Measurements from ENCODE around the gene KIF11. TPM values are rescaled to one million over a fixed set of nuclear protein-coding genes. Genes with fewer than 3 reads are reported as not detected.

KIF11 gene
- 9.1 and 14.2 TPM in 2 replicates for total RNA-seq (2014; rRNA removed; shearing (Covaris generic); ENCODE audit: low replicate concordance)

GRCh38 chr10:92592761-92593618 lies at the start of gene KIF11:
KIF11 (plus strand) TSS chr10:92593130; CDS start chr10:92593376, 246 bp downstream.
- Histone ChIP-seq H4K20me1 (ENCODE audit: insufficient read depth, low read depth, low read length) (no peaks in the 10 kb centered on the region), H3K4me2 (ENCODE audit: low read depth, low read length, poor library complexity, severe bottlenecking) (peak within 1 kb of the TSS; percentile 83), H3K79me2 (ENCODE audit: low read length) (peaks cover 50% of the 10 kb centered on the region), H3K9me3 (ENCODE audit: low read length) (no peaks in the 10 kb centered on the region), H3K9ac (ENCODE audit: low read length) (peak within 1 kb of the TSS; percentile 85), H3K27me3 (ENCODE audit: low read length) (no peaks in the 10 kb centered on the region), H3K36me3 (ENCODE audit: insufficient read depth, low read length) (no peaks in the 10 kb centered on the region), H3K27ac (ENCODE audit: low read length) (peak within 1 kb of the TSS; percentile 92), H3K4me1 (ENCODE audit: low read length) (peaks cover 47% of the 10 kb centered on the region), H2AFZ (ENCODE audit: low read length) (no peak within 1 kb of the TSS), H3K9me2 (replicated peaks; ENCODE audit: insufficient read depth, low read length) (no peaks in the 10 kb centered on the region), H3K4me3 (ENCODE audit: low read length) (peak within 1 kb of the TSS; percentile 80)
- peak; percentile 96 for DNase-seq

- Histone ChIP-seq H3K9me2 (replicated peaks; ENCODE audit: insufficient read depth, low read length) (no peaks in the 10 kb centered on the region), H3K36me3 (ENCODE audit: insufficient read depth, low read length) (no peaks in the 10 kb centered on the region), H3K9ac (ENCODE audit: low read length) (no peak overlapping the region), H3K4me1 (ENCODE audit: low read length) (peaks cover 66% of the 10 kb centered on the region), H3K4me3 (ENCODE audit: low read length) (no peak overlapping the region), H3K27me3 (ENCODE audit: low read length) (no peaks in the 10 kb centered on the region), H4K20me1 (ENCODE audit: insufficient read depth, low read depth, low read length) (no peaks in the 10 kb centered on the region), H3K79me2 (ENCODE audit: low read length) (peaks cover 88% of the 10 kb centered on the region), H2AFZ (ENCODE audit: low read length) (no peak overlapping the region), H3K9me3 (ENCODE audit: low read length) (no peaks in the 10 kb centered on the region), H3K4me2 (ENCODE audit: low read depth, low read length, poor library complexity, severe bottlenecking) (peak overlapping the region; percentile 15), H3K27ac (ENCODE audit: low read length) (peak overlapping the region; percentile 66)
- DNase-seq, result peak; percentile 42
Measured at GRCh38 chr10:92544296-92544695, 48.6 kb upstream of the KIF11 start.

GRCh38 chr10:92545556-92545955 lies 47.4 kb upstream of the KIF11 start:
- no peaks in the 10 kb centered on the region for H3K36me3 ChIP-seq (ENCODE audit: insufficient read depth, low read length)
- no peak overlapping the region for H3K4me3 ChIP-seq (ENCODE audit: low read length)
- H3K4me1 ChIP-seq (ENCODE audit: low read length), result peaks cover 59% of the 10 kb centered on the region
- no peaks in the 10 kb centered on the region for H3K9me2 ChIP-seq (replicated peaks; ENCODE audit: insufficient read depth, low read length)
- no peaks in the 10 kb centered on the region for H3K27me3 ChIP-seq (ENCODE audit: low read length)
- no peaks in the 10 kb centered on the region for H4K20me1 ChIP-seq (ENCODE audit: insufficient read depth, low read depth, low read length)
- H3K79me2 ChIP-seq (ENCODE audit: low read length), result peaks cover 79% of the 10 kb centered on the region
- H3K4me2 ChIP-seq (ENCODE audit: low read depth, low read length, poor library complexity, severe bottlenecking), result no peak overlapping the region
- no peak overlapping the region for H3K9ac ChIP-seq (ENCODE audit: low read length)
- peak overlapping the region; percentile 66 for H3K27ac ChIP-seq (ENCODE audit: low read length)
- no peaks in the 10 kb centered on the region for H3K9me3 ChIP-seq (ENCODE audit: low read length)
- no peak for DNase-seq
- no peak overlapping the region for H2AFZ ChIP-seq (ENCODE audit: low read length)

- no peak overlapping the region for H2AFZ ChIP-seq (ENCODE audit: low read length)
- no peak overlapping the region for H3K27ac ChIP-seq (ENCODE audit: low read length)
- no peaks in the 10 kb centered on the region for H3K36me3 ChIP-seq (ENCODE audit: insufficient read depth, low read length)
- H3K4me2 ChIP-seq (ENCODE audit: low read depth, low read length, poor library complexity, severe bottlenecking), result no peak overlapping the region
- no peak for DNase-seq
- H4K20me1 ChIP-seq (ENCODE audit: insufficient read depth, low read depth, low read length), result no peaks in the 10 kb centered on the region
- no peaks in the 10 kb centered on the region for H3K9me2 ChIP-seq (replicated peaks; ENCODE audit: insufficient read depth, low read length)
- no peaks in the 10 kb centered on the region for H3K9me3 ChIP-seq (ENCODE audit: low read length)
- peaks cover 38% of the 10 kb centered on the region for H3K4me1 ChIP-seq (ENCODE audit: low read length)
- no peak overlapping the region for H3K4me3 ChIP-seq (ENCODE audit: low read length)
- no peaks in the 10 kb centered on the region for H3K27me3 ChIP-seq (ENCODE audit: low read length)
- peaks cover 72% of the 10 kb centered on the region for H3K79me2 ChIP-seq (ENCODE audit: low read length)
- H3K9ac ChIP-seq (ENCODE audit: low read length), result no peak overlapping the region
Measured at GRCh38 chr10:92547676-92548075, 45.3 kb upstream of the KIF11 start.

- no peaks in the 10 kb centered on the region for H3K27me3 ChIP-seq (ENCODE audit: low read length)
- peaks cover 12% of the 10 kb centered on the region for H3K4me1 ChIP-seq (ENCODE audit: low read length)
- peaks cover 53% of the 10 kb centered on the region for H3K79me2 ChIP-seq (ENCODE audit: low read length)
Measured at GRCh38 chr10:92550924-92551323, 42.0 kb upstream of the KIF11 start.

GRCh38 chr10:92552310-92552709 lies 40.6 kb upstream of the KIF11 start:
- no peak for DNase-seq
- no peak overlapping the region for H3K4me2 ChIP-seq (ENCODE audit: low read depth, low read length, poor library complexity, severe bottlenecking)
- no peaks in the 10 kb centered on the region for H4K20me1 ChIP-seq (ENCODE audit: insufficient read depth, low read depth, low read length)
- H3K9ac ChIP-seq (ENCODE audit: low read length), result no peak overlapping the region
- peaks cover 3% of the 10 kb centered on the region for H3K4me1 ChIP-seq (ENCODE audit: low read length)
- peaks cover 40% of the 10 kb centered on the region for H3K79me2 ChIP-seq (ENCODE audit: low read length)
- no peaks in the 10 kb centered on the region for H3K9me3 ChIP-seq (ENCODE audit: low read length)
- no peak overlapping the region for H2AFZ ChIP-seq (ENCODE audit: low read length)
- no peaks in the 10 kb centered on the region for H3K9me2 ChIP-seq (replicated peaks; ENCODE audit: insufficient read depth, low read length)
- peaks cover 13% of the 10 kb centered on the region for H3K36me3 ChIP-seq (ENCODE audit: insufficient read depth, low read length)
- H3K4me3 ChIP-seq (ENCODE audit: low read length), result no peak overlapping the region
- no peaks in the 10 kb centered on the region for H3K27me3 ChIP-seq (ENCODE audit: low read length)
- no peak overlapping the region for H3K27ac ChIP-seq (ENCODE audit: low read length)

More at GRCh38 chr10:92550924-92551323, 42.0 kb upstream of the KIF11 start:
- Histone ChIP-seq H4K20me1 (ENCODE audit: insufficient read depth, low read depth, low read length) (no peaks in the 10 kb centered on the region), H3K27ac (ENCODE audit: low read length) (no peak overlapping the region), H3K4me3 (ENCODE audit: low read length) (no peak overlapping the region), H2AFZ (ENCODE audit: low read length) (no peak overlapping the region), H3K36me3 (ENCODE audit: insufficient read depth, low read length) (peaks cover 13% of the 10 kb centered on the region), H3K9me3 (ENCODE audit: low read length) (no peaks in the 10 kb centered on the region), H3K9ac (ENCODE audit: low read length) (no peak overlapping the region), H3K4me2 (ENCODE audit: low read depth, low read length, poor library complexity, severe bottlenecking) (no peak overlapping the region), H3K9me2 (replicated peaks; ENCODE audit: insufficient read depth, low read length) (no peaks in the 10 kb centered on the region)
- DNase-seq, result no peak

- no peaks in the 10 kb centered on the region for H3K27me3 ChIP-seq (ENCODE audit: low read length)
- H3K4me3 ChIP-seq (ENCODE audit: low read length), result no peak overlapping the region
- peaks cover 28% of the 10 kb centered on the region for H3K79me2 ChIP-seq (ENCODE audit: low read length)
- no peak overlapping the region for H3K27ac ChIP-seq (ENCODE audit: low read length)
- H2AFZ ChIP-seq (ENCODE audit: low read length), result no peak overlapping the region
- H3K9me3 ChIP-seq (ENCODE audit: low read length), result no peaks in the 10 kb centered on the region
- H4K20me1 ChIP-seq (ENCODE audit: insufficient read depth, low read depth, low read length), result no peaks in the 10 kb centered on the region
- H3K4me1 ChIP-seq (ENCODE audit: low read length), result no peaks in the 10 kb centered on the region; the same call in 1 of the 2 replicates
- H3K36me3 ChIP-seq (ENCODE audit: insufficient read depth, low read length), result peaks cover 17% of the 10 kb centered on the region
- H3K9me2 ChIP-seq (replicated peaks; ENCODE audit: insufficient read depth, low read length), result no peaks in the 10 kb centered on the region
- H3K4me2 ChIP-seq (ENCODE audit: low read depth, low read length, poor library complexity, severe bottlenecking), result no peak overlapping the region
- no peak for DNase-seq
- no peak overlapping the region for H3K9ac ChIP-seq (ENCODE audit: low read length)
Measured at GRCh38 chr10:92553959-92554358, 39.0 kb upstream of the KIF11 start.

DNA sequence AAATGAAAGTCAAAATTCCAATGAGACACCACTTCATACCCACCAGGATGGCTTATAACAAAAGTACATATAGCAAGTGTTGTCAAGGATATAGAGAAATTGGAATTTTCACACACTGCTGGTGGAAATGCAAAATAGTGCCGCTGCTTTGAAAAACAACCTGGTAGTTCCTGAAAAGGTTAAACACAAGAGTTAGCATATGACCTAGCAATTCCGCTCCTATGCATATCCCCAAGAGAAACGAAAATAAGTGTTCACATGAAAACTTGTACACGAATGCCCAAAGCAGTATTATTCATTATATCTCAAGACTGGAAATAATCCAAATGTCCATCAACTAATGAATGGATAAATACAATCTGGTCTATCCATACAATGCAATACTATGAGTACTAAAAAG lies 33.9 kb upstream of the KIF11 start:
- Histone ChIP-seq H4K20me1 (ENCODE audit: insufficient read depth, low read depth, low read length) (no peaks in the 10 kb centered on the region), H3K79me2 (ENCODE audit: low read length) (peaks cover 37% of the 10 kb centered on the region), H3K9me3 (ENCODE audit: low read length) (no peaks in the 10 kb centered on the region), H3K9me2 (replicated peaks; ENCODE audit: insufficient read depth, low read length) (no peaks in the 10 kb centered on the region), H3K27ac (ENCODE audit: low read length) (no peak overlapping the region), H3K4me3 (ENCODE audit: low read length) (no peak overlapping the region), H2AFZ (ENCODE audit: low read length) (no peak overlapping the region), H3K9ac (ENCODE audit: low read length) (no peak overlapping the region), H3K27me3 (ENCODE audit: low read length) (no peaks in the 10 kb centered on the region), H3K4me1 (ENCODE audit: low read length) (no peaks in the 10 kb centered on the region), H3K4me2 (ENCODE audit: low read depth, low read length, poor library complexity, severe bottlenecking) (no peak overlapping the region), H3K36me3 (ENCODE audit: insufficient read depth, low read length) (peaks cover 24% of the 10 kb centered on the region)
- DNase-seq, result no peak
